PC-3 (cell line): ENCODE results near the gene DIS3L.

Experiments
- CTCF ChIP-seq: fragments of 300-600 bp; sonication (generic); conservative IDR thresholded peaks from 2 replicates; pipeline ENCODE4 v1.5.1; 2017; ENCODE audit warnings: antibody characterized with exemption, low read depth, mild to moderate bottlenecking, low read length
- EZH2phosphoT487 ChIP-seq: fragments of 300-600 bp; sonication (generic); IDR thresholded peaks from 2 replicates; pipeline ENCODE4 v1.6.1; 2018; ENCODE audit warnings: mild to moderate bottlenecking, antibody characterized with exemption, low read length, borderline replicate concordance

- TF ChIP-seq CTCF (no peak), EZH2phosphoT487 (no peak)
Observed at GRCh38 chr15:66362776-66363175, 69.4 kb downstream of the DIS3L start.
